GM08714 (cell line): Measurements from ENCODE around the gene CDKAL1.

Source experiments
- H3K4me3 ChIP-seq: fragments of 200-500 bp; sonication (Bioruptor generic); 2 replicates; pipeline ENCODE4 v1.5.1; 2014; ENCODE audit warnings: mild to moderate bottlenecking, low read length, inconsistent platforms
- ZNF274 ChIP-seq: IDR thresholded peaks from 2 replicates; pipeline ENCODE4 v1.6.1; 2012; ENCODE audit warnings: mild to moderate bottlenecking, low read depth, low read length

The CDKAL1 gene

DNA sequence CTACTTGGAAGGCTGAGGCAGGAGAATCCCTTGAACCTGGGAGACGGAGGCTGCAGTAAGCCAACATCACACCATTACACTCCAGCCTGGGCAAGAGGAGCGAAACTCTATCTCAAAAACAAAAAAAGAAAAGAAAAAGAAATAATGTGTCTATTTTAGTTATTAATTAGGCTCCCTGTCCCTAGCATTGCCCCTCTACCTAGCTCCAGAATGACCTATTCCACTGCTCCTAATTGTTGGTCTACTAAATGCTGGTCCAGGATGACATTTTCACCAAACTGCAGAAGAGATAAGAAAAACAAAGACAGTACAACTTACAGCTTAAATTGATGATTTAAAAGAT, 629.6 kb downstream of the CDKAL1 start:
- no peak for TF ChIP-seq ZNF274
- no peak overlapping the region for H3K4me3 ChIP-seq

- H3K4me3 ChIP-seq = 0 out of 2 replicates have a peak overlapping the region, but pooled peaks have one; percentile 16
- no peak for TF ChIP-seq ZNF274
Observed at GRCh38 chr6:21164768-21165326, 630.6 kb downstream of the CDKAL1 start.

- H3K4me3 ChIP-seq = no peak overlapping the region
- TF ChIP-seq ZNF274 = no peak
Observed at GRCh38 chr6:21166754-21167153, 632.5 kb downstream of the CDKAL1 start.

GRCh38 chr6:21167790-21168189, 633.5 kb downstream of the CDKAL1 start:
- no peak for TF ChIP-seq ZNF274
- H3K4me3 ChIP-seq = no peak overlapping the region

- TF ChIP-seq ZNF274 = no peak
- no peak overlapping the region for H3K4me3 ChIP-seq
Observed at GRCh38 chr6:21171801-21172200, 637.5 kb downstream of the CDKAL1 start.

- H3K4me3 ChIP-seq = no peak overlapping the region
- TF ChIP-seq ZNF274 = no peak
Observed at GRCh38 chr6:21173031-21173430, 638.8 kb downstream of the CDKAL1 start.

DNA sequence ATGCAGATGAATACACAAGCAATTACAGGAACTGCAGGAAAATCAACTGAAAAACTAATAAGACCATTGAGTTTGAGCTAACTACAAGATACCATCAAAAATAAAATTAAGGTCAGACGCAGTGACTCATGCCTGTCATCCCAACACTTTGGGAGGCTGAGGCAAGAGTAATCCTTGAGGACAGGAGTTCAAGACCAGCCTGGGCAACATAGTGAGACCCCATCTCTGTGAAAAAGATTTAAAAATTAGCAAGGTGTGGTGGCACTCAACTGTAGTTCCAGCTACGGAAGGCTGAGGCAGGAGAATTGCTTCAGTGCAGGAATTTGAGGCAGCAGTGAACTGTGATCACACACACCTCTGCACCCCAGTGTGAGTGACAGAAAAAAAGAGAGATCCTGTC, 639.4 kb downstream of the CDKAL1 start:
- TF ChIP-seq ZNF274 = no peak
- H3K4me3 ChIP-seq = no peak overlapping the region

- no peak overlapping the region for H3K4me3 ChIP-seq
- no peak for TF ChIP-seq ZNF274
Observed at GRCh38 chr6:21176197-21176596, 641.9 kb downstream of the CDKAL1 start.

DNA sequence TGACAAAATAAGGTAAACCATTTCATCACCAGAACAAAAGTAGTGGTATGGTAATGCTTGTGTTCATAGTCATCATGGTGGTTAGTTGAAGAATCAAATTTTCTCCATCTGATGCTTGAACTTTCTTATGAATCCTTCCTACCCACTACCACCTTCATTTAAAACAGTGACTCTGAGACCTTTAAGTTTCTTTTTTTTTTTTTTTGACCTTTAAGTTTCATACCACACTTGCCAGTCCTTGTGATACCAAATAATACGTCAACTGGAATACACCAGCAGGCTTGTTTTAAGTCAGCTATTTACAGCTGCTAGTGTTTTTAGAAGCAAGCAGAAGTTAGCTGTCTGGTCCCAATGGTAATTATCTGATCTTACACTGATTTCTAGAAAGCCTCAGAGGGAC, 645.9 kb downstream of the CDKAL1 start:
- no peak overlapping the region for H3K4me3 ChIP-seq
- TF ChIP-seq ZNF274 = no peak

DNA sequence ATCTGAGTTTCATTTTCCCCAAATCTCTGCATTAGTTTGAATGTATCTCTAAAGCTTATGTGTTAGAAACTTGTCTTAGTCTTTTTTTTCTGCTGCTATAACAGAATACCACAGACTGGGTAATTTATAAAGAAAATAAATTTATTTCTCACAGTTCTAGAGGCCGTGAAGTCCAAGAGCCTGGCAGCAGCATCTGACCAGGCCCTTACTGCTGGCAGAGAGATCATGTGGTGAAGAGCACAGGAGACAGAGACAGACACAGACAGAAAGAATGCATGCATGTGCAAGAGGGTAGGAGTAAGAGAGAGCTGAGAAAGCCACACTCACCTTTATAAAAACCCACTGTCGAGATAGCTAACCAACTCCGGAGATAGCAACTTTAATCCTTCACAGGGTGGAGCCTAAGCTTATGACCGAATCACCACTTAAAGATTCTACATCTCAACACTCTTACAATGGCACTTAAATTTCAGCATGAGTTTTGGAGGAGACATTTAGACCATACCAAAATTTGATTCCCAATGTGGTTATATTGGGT, 646.6 kb downstream of the CDKAL1 start:
- H3K4me3 ChIP-seq = no peak overlapping the region
- TF ChIP-seq ZNF274 = no peak

DNA sequence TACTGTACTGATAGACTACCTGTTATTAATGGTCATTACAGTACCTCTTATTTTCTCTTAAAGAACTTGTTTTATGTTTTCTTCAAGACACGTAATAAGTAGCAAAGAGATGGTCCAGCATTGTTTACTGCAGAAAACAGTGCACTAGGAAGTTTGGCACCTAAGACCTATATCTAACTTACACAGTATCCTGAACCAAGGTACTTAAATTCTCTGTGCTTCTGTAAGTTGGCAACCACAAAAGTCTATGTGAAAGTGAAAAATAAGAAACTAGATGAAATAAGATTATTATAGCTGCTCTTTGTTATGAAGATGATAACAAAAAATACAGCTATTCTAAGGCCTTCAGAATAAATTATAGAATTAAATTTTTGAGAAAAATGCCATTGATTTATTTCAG, 647.6 kb downstream of the CDKAL1 start:
- H3K4me3 ChIP-seq = no peak overlapping the region
- no peak for TF ChIP-seq ZNF274

- no peak for TF ChIP-seq ZNF274
- H3K4me3 ChIP-seq = no peak overlapping the region
Observed at GRCh38 chr6:21182589-21182988, 648.3 kb downstream of the CDKAL1 start.

- TF ChIP-seq ZNF274 = no peak
- no peak overlapping the region for H3K4me3 ChIP-seq
Observed at GRCh38 chr6:21185861-21186478, 651.7 kb downstream of the CDKAL1 start.

DNA sequence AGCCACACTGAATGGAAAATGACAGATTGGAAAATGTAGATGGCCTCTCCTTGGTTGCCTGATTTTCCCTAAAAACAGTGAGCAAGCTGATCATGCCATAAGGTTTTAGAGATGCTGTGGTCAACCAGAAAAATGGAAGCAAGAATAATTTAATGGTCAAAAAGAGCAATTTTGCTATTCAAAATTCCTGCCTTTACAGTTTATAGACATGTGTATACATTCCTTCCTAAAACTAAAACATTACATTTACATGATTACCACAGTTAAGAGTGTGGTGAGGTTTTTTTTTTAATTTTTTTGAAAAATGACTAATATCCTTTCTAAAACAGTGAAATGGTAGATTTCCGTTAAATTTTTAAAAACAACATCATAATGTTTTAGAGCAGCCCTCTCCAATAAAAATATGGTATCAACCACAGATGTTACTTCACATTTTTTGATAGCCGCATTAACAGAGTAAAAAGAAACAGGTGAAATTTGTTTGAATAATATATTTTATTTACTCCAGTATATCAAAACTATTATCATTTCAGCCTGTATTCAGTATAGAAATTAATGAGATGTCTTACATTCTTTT, 652.3 kb downstream of the CDKAL1 start:
- no peak for TF ChIP-seq ZNF274
- no peak overlapping the region for H3K4me3 ChIP-seq

GRCh38 chr6:21187485-21187884, 653.2 kb downstream of the CDKAL1 start:
- no peak for TF ChIP-seq ZNF274
- H3K4me3 ChIP-seq = no peak overlapping the region

GRCh38 chr6:21188505-21189223, 654.4 kb downstream of the CDKAL1 start:
- TF ChIP-seq ZNF274 = no peak
- H3K4me3 ChIP-seq = peak overlapping the region; percentile 39; the same call in 1 of the 2 replicates
